ENCODE results near the gene NUDT21. TPM values are rescaled to one million over a fixed set of nuclear protein-coding genes. Genes with fewer than 3 reads are reported as not detected.

NUDT21 gene
- total and polyA plus RNA-seq, 2 of the 8 experiments (the other 6 are each of a cell fraction or from before 2014, with no cell fraction given): 78.1 to 277 TPM

DNA sequence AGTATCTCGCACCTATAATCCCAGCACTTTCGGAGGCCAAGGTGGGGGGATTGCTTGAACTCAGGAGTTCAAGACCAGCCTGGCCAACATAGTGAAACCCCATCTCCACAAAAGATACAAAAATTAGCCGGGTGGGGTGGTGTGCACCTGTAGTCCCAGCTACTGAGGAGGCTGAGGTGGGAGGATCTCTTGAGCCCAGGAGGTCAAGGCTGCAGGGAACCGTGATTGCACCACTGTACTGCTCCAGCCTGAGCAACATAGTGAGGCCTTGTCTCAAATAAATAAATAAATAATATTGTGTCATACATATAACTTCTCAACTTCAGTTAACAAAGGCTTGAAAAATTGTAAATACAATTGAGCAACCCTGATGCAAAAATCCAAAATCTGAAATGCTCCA lies 34.0 kb downstream of the NUDT21 start:
- Histone ChIP-seq H3K14ac (ENCODE audit: insufficient read length) (no peak overlapping the region), H3K4ac (replicated peaks; ENCODE audit: insufficient read length, low read depth, low read length) (no peak overlapping the region), H3K23me2 (ENCODE audit: low read depth, low read length) (0 out of 2 replicates have a peak, but pooled peaks cover 1% of the 10 kb centered on the region), H2BK12ac (ENCODE audit: low read depth, low read length) (no peak overlapping the region), H4K5ac (ENCODE audit: insufficient read length, low read depth, low read length) (no peak overlapping the region), H3K79me1 (ENCODE audit: low read depth, low read length) (0 out of 2 replicates have a peak, but pooled peaks cover 2% of the 10 kb centered on the region), H3K9ac (replicated peaks in 1 of 4; ENCODE audit: extremely low read depth in 1 of 4, low read depth in 3 of 4, low read length in 3 of 4) (no peak overlapping the region), H4K20me1 (replicated peaks in 1 of 2; ENCODE audit: control insufficient read depth in 1 of 2, insufficient read depth in 2 of 2, low read length in 2 of 2) (no peaks in the 10 kb centered on the region), H2AK5ac (ENCODE audit: low read depth, low read length) (no peak overlapping the region), H3K9me3 (ENCODE audit: insufficient read depth in 2 of 2, low read depth in 1 of 2, low read length in 1 of 2) (no peaks in the 10 kb centered on the region), H3K79me2 (ENCODE audit: control insufficient read depth in 1 of 2, insufficient read depth in 2 of 2, low read length in 2 of 2) (peaks cover 0 to 18% of the 10 kb centered on the region in 2 experiments; a peak in 1 of 4 replicates), H3K4me3 (ENCODE audit: extremely low read depth in 1 of 4, insufficient read depth in 2 of 4, low read depth in 3 of 4, low read length in 4 of 4) (no peak overlapping the region), H3K4me2 (ENCODE audit: insufficient read depth in 1 of 2, low read depth in 2 of 2, low read length in 2 of 2) (no peak overlapping the region), H3K56ac (replicated peaks; ENCODE audit: insufficient read length, low read depth, low read length) (no peak overlapping the region), H3K18ac (ENCODE audit: extremely low read depth, low read length) (no peak overlapping the region), H4K91ac (replicated peaks; ENCODE audit: insufficient read length, low read length) (no peak overlapping the region), H2BK5ac (ENCODE audit: low read depth, low read length) (no peak overlapping the region), H2BK20ac (ENCODE audit: low read length) (no peak overlapping the region), H3K4me1 (replicated peaks in 1 of 4; ENCODE audit: control insufficient read depth in 3 of 4, insufficient read depth in 4 of 4, low read length in 3 of 4) (peaks cover 0 to 11% (median 5%) of the 10 kb centered on the region in 4 experiments; a peak in 3 of 7 replicates), H2AFZ (ENCODE audit: low read length) (no peak overlapping the region), H2BK120ac (replicated peaks; ENCODE audit: low read depth, low read length) (no peak overlapping the region), H3K27ac (ENCODE audit: low read depth, low read length) (no peak overlapping the region), H3K36me3 (ENCODE audit: control insufficient read depth in 2 of 4, insufficient read depth in 4 of 4, low read length in 3 of 4) (no peaks in the 10 kb centered on the region), H2BK15ac (ENCODE audit: low read length) (no peak overlapping the region), H3K27me3 (replicated peaks in 1 of 4; ENCODE audit: control insufficient read depth in 3 of 4, extremely low read depth in 1 of 4, insufficient read depth in 3 of 4, low read length in 3 of 4) (no peaks in the 10 kb centered on the region), H3K23ac (ENCODE audit: insufficient read length) (no peak overlapping the region), H4K8ac (ENCODE audit: extremely low read depth, insufficient read depth, low read length) (no peak overlapping the region)
- FAIRE-seq: no peak
- ChIA-PET POLR2A (ENCODE audit: partially characterized antibody) (no interaction called here), CTCF (ENCODE audit: partially characterized antibody) (no interaction called here)
- DNase-seq (ENCODE audit: low read depth in 1 of 2, low spot score in 2 of 2): no peak
- WGBS, 2 experiments (ENCODE audit: extremely low coverage in 1 of 2, insufficient coverage in 1 of 2, insufficient read length in 1 of 2, insufficient replicate concordance in 2 of 2, low coverage in 1 of 2, low lambda C conversion rate in 2 of 2, missing lambda C conversion rate in 1 of 2): 90% methylated on average over 4 of the region's 4 CpGs; no CpG with 5 or more reads in 1 of the 2 experiments
- TF ChIP-seq MAFK (IDR thresholded peaks at IDR 0.05; ENCODE audit: low read depth, low read length) (no peak), SP4 (IDR thresholded peaks at IDR 0.05; ENCODE audit: low read length) (no peak), JUN (IDR thresholded peaks at IDR 0.05; ENCODE audit: low read depth, low read length) (no peak), SP1 (IDR thresholded peaks at IDR 0.05; ENCODE audit: low read depth, low read length) (no peak), POLR2AphosphoS5 (IDR thresholded peaks at IDR 0.05; ENCODE audit: low read depth, low read length) (no peak), POU5F1 (IDR thresholded peaks at IDR 0.05; ENCODE audit: low read depth, low read length) (no peak), BRCA1 (IDR thresholded peaks at IDR 0.05; ENCODE audit: low read depth, low read length) (no peak), CBX8 (IDR thresholded peaks at IDR 0.05; ENCODE audit: borderline replicate concordance, low read depth, low read length) (no peak), CTBP2 (IDR thresholded peaks at IDR 0.05; ENCODE audit: borderline replicate concordance, insufficient read depth, insufficient read length, low read length) (no peak), CREB1 (IDR thresholded peaks at IDR 0.05) (no peak), RXRA (IDR thresholded peaks at IDR 0.05; ENCODE audit: insufficient read depth, low read depth, low read length) (no peak), FOSL1 (IDR thresholded peaks at IDR 0.05; ENCODE audit: insufficient read depth, low read depth, low read length) (no peak)
- TF ChIP-seq, protein P1, sequence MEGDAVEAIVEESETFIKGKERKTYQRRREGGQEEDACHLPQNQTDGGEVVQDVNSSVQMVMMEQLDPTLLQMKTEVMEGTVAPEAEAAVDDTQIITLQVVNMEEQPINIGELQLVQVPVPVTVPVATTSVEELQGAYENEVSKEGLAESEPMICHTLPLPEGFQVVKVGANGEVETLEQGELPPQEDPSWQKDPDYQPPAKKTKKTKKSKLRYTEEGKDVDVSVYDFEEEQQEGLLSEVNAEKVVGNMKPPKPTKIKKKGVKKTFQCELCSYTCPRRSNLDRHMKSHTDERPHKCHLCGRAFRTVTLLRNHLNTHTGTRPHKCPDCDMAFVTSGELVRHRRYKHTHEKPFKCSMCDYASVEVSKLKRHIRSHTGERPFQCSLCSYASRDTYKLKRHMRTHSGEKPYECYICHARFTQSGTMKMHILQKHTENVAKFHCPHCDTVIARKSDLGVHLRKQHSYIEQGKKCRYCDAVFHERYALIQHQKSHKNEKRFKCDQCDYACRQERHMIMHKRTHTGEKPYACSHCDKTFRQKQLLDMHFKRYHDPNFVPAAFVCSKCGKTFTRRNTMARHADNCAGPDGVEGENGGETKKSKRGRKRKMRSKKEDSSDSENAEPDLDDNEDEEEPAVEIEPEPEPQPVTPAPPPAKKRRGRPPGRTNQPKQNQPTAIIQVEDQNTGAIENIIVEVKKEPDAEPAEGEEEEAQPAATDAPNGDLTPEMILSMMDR (IDR thresholded peaks at IDR 0.05; ENCODE audit: control extremely low read depth in 1 of 3, insufficient read depth in 1 of 3, low read depth in 1 of 3, low read length in 3 of 3): no peak

All from H1 (cell line).